Nephron progenitor cell (in vitro differentiated cells): ENCODE measurements around the gene MTHFD1.
A peak's percentile ranks its signal among the peaks of the same experiment; 100 is the strongest.

ENCODE experiments used
- DNase-seq: peaks from one replicate; pipeline ENCODE4 v3.0.0; 2021
- H3K27ac Mint-ChIP-seq: 2 replicates; pipeline ENCODE4 v1.8.0; 2021; ENCODE audit warnings: mild to moderate bottlenecking, moderate library complexity, mixed read lengths
- H3K27me3 Mint-ChIP-seq: 2 replicates; pipeline ENCODE4 v1.8.0; 2021; ENCODE audit warnings: mild to moderate bottlenecking, low read depth, mixed read lengths; ENCODE audit not compliant: poor library complexity
- H3K36me3 Mint-ChIP-seq: 2 replicates; pipeline ENCODE4 v1.8.0; 2021; ENCODE audit warnings: low read depth, mixed read lengths
- H3K4me1 Mint-ChIP-seq: 2 replicates; pipeline ENCODE4 v1.8.0; 2021; ENCODE audit warnings: mixed read lengths
- H3K4me3 Mint-ChIP-seq: 2 replicates; pipeline ENCODE4 v1.8.0; 2021; ENCODE audit warnings: mild to moderate bottlenecking, moderate library complexity, mixed read lengths
- H3K9me3 Mint-ChIP-seq: 2 replicates; pipeline ENCODE4 v1.8.0; 2021; ENCODE audit warnings: mild to moderate bottlenecking, moderate library complexity, mixed read lengths
- TF ChIP-seq, protein P1 (sequence below): fragments of 200-600 bp; sonication (generic); IDR thresholded peaks from 2 replicates; pipeline ENCODE4 v1.5.0; 2021; ENCODE audit warnings: antibody characterized with exemption

Gene MTHFD1

DNA sequence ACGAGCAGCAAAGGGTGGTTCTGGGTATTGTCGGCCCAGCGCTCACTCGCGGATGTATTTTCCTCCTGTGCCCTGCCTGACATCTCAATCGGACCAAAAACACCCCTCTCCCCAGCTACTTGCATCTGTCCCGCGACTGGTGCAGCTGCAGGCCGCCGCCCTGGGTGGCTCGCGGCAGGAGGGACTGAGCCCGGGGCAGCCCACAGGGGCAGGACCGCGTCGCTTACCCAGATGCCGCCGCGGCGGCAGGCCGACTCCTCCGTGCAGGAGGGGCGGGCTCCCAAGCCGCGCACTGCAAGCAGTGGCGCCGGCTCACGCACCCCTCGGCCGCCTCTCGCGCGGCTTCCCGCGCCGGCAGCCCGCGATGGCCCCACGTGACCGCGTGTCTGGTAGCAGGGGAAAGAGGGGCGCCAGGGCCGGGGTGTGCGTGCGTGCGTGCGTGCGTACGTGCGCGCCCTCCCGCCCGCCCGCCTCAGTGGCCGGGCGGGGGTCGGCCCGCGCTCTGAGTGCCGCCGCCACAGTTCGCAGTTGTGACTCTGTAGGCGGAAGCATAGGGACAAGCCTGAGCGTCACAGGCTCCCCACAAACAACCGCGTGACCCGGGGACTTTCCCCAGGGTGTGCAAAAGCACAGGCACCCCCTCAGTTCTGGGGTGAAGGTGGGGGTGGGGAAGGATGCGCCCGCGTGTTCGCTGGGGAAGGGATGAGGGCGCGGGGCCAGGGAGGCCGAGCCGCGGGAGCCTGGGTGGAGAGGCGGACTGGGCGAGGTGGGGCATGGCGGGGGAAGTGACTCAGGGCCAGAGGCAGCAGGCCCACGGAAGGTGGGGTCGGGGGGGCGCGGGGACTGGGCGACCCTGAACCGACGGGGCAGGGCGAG is 115.5 kb downstream of the MTHFD1 start, which contains the start of gene ZBTB25:
Gene ZBTB25, minus strand, starts transcription at position 405 of the 876 bp plus-strand sequence. CDS start 13,305 bp downstream, outside the sequence.
- Mint-ChIP-seq H3K4me1 (peaks cover 69% of the 10 kb centered on the region), H3K27ac (peak within 1 kb of the TSS; percentile 100)

GRCh38 chr14:64504310-64504896 is 116.2 kb downstream of the MTHFD1 start, which contains the start of gene ZBTB1:
Gene ZBTB1, plus strand, starts transcription at chr14:64504770. Its CDS starts 16,735 bp downstream, at chr14:64521505.
- H3K9me3 Mint-ChIP-seq, result no peaks in the 10 kb centered on the region

More for the DNA sequence above, 115.5 kb downstream of the MTHFD1 start, which contains the start of gene ZBTB25:
- H3K9me3 Mint-ChIP-seq, result no peaks in the 10 kb centered on the region
- TF ChIP-seq, protein P1, sequence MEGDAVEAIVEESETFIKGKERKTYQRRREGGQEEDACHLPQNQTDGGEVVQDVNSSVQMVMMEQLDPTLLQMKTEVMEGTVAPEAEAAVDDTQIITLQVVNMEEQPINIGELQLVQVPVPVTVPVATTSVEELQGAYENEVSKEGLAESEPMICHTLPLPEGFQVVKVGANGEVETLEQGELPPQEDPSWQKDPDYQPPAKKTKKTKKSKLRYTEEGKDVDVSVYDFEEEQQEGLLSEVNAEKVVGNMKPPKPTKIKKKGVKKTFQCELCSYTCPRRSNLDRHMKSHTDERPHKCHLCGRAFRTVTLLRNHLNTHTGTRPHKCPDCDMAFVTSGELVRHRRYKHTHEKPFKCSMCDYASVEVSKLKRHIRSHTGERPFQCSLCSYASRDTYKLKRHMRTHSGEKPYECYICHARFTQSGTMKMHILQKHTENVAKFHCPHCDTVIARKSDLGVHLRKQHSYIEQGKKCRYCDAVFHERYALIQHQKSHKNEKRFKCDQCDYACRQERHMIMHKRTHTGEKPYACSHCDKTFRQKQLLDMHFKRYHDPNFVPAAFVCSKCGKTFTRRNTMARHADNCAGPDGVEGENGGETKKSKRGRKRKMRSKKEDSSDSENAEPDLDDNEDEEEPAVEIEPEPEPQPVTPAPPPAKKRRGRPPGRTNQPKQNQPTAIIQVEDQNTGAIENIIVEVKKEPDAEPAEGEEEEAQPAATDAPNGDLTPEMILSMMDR, result no peak
- peak; percentile 85 for DNase-seq
- peak within 1 kb of the TSS; percentile 91 for H3K4me3 Mint-ChIP-seq
- no peaks in the 10 kb centered on the region for H3K27me3 Mint-ChIP-seq
- no peaks in the 10 kb centered on the region for H3K36me3 Mint-ChIP-seq

GRCh38 chr14:64504897-64505794 is 117.0 kb downstream of the MTHFD1 start:
- Mint-ChIP-seq H3K27ac (peak overlapping the region; percentile 99), H3K4me1 (peaks cover 74% of the 10 kb centered on the region), H3K4me3 (peak overlapping the region; percentile 91), H3K36me3 (no peaks in the 10 kb centered on the region), H3K27me3 (no peaks in the 10 kb centered on the region), H3K9me3 (no peaks in the 10 kb centered on the region)
- TF ChIP-seq, protein P1, result no peak
- DNase-seq, result peak; percentile 84

More at GRCh38 chr14:64504310-64504896, 116.2 kb downstream of the MTHFD1 start, which contains the start of gene ZBTB1:
- Mint-ChIP-seq H3K36me3 (no peaks in the 10 kb centered on the region), H3K4me3 (peak within 1 kb of the TSS; percentile 91), H3K27me3 (no peaks in the 10 kb centered on the region), H3K27ac (peak within 1 kb of the TSS; percentile 100), H3K4me1 (peaks cover 76% of the 10 kb centered on the region)
- peak; percentile 80 for DNase-seq
- TF ChIP-seq, protein P1, result no peak

DNA sequence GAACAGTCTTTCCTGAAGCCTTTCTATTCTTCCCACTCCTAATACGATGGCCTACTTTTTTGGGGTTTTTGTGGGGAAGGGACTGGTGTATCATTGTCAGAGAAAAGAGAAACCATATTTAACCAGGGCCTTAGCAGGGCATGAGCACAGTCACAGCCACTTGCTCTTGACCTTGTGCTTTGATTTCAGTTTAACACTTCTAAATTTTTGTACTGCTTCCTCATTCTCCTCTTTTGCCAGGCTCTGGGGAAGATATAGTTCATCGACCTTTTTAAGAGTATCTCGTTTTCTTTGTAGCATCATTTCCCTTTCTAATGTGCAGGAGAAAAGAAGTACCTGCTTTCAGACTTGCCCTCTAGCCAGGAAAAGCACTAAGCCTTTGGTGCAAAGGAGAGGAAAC is 118.6 kb downstream of the MTHFD1 start:
- no peak overlapping the region for H3K27ac Mint-ChIP-seq
- no peaks in the 10 kb centered on the region for H3K36me3 Mint-ChIP-seq
- H3K4me1 Mint-ChIP-seq, result peaks cover 76% of the 10 kb centered on the region
- TF ChIP-seq, protein P1, result no peak
- no peaks in the 10 kb centered on the region for H3K27me3 Mint-ChIP-seq
- H3K4me3 Mint-ChIP-seq, result peak overlapping the region; percentile 91
- H3K9me3 Mint-ChIP-seq, result no peaks in the 10 kb centered on the region
- no peak for DNase-seq

DNA sequence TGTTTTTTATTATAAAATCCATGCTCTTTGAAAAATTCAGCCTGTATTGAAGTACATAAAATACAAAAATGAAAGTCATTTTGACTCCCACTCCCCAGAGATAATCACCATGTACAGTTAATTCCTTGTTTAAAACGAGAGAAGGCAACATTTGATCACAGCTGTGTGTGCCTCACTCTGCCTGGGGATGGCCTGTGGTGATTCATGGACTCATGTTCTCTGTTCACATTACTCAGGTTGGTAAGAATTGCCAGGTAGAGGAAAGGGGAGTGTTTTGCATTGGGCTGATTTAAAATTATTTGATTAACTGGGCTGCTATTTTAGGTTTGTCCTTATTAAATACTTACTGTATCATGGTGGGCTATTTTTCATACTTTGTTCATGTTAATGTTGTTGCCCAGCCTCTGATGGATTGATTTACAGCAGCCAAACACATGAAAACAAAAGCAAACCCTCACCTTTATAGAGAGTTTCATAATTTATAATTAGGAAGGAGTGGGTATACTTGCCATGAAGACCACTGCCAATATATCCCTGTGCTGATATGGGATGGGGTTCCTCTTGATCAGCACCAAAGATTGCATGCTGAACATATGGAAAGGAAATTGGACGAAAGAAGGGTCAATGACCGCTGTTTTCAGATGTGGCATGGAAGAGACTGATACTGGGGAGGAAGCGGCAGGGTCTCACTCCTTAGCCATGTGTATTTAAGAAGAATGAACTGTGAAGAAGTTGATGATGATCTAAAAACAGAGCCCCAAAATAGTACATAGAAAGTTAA is 119.4 kb downstream of the MTHFD1 start:
- TF ChIP-seq, protein P1, result no peak
- no peaks in the 10 kb centered on the region for H3K27me3 Mint-ChIP-seq
- no peak overlapping the region for H3K27ac Mint-ChIP-seq
- no peak for DNase-seq
- H3K4me1 Mint-ChIP-seq, result peaks cover 67% of the 10 kb centered on the region
- H3K9me3 Mint-ChIP-seq, result no peaks in the 10 kb centered on the region
- no peaks in the 10 kb centered on the region for H3K36me3 Mint-ChIP-seq
- H3K4me3 Mint-ChIP-seq, result peak overlapping the region; percentile 91
